Gastroesophageal sphincter (tissue), 3 donors: Measurements from ENCODE around the gene CCDC33.
"Not testable (repeated sequence)": the region's sequence is repeated elsewhere in the genome, so short reads cannot be mapped to it uniquely, and the experiment has no call there.

Experiments used
- CTCF ChIP-seq, 4 experiments: fragments of 200-600 bp in 2 of 4; fragments of 450-650 bp in 2 of 4; sonication (generic) in 1 of 4; IDR thresholded peaks; one replicate each; pipeline ENCODE4 v1.5.1; 2017 to 2019; ENCODE audit warnings: antibody characterized with exemption in 4 of 4, mild to moderate bottlenecking in 2 of 4, moderate library complexity in 2 of 4
- POLR2A ChIP-seq, 2 donors: fragments of 450-650 bp; IDR thresholded peaks; one replicate each; pipeline ENCODE4 v1.6.1; 2017; ENCODE audit warnings: antibody characterized with exemption in 2 of 2, mild to moderate bottlenecking in 2 of 2, moderate library complexity in 1 of 2

GRCh38 chr15:74357514-74357913, 121.4 kb downstream of the CCDC33 start:
- TF ChIP-seq POLR2A, CTCF (IDR thresholded peaks at IDR 0.05): not testable (repeated sequence)
